Inflammatory macrophage treated with lipopolysaccharide for 1 hour (primary cell): Measurements from ENCODE around the gene SAMD15.
"Not testable (repeated sequence)": the region's sequence is repeated elsewhere in the genome, so short reads cannot be mapped to it uniquely, and the experiment has no call there.

Source experiments
- DNase-seq, 2 donors: peaks; one replicate each; pipeline ENCODE4 v3.0.0-alpha.2; 2020 to 2022

The SAMD15 gene

DNA sequence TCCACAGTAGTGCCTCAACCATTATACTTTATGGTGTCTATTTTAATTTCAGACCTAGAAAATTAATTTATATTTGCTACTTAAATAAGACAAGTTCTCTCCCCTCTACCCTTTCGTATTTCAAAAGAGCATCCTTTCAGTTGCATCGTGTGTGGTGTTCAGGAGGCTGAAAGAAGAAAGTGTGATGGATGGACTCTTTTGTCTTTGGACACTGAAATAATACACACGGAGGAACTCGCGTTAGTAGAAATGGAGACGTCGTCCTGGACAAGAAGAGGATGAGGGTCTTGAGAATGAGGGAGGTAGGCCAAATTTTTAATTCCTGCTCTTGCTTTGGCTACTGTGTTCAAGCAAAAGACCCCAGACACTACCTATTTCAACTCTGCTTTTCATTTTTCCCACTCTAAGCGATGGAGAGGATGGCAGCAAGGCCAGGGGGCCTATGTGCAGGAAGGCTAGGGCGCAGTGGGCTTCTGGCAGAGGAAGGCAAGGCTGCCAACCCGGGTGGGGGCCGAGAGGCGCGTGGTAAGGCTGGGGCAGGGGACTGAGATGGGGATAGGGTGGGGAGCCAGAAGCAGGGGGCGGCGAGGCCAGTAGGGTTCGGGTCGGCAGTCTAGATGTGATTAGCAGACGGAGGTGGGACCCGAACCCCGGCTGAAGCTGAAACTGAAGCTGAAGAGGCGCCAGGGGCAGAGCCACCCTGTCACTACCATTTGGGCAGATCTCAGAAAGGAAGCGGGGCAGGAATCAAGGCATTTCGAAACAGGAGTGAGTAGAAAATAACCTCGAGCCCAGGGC lies 1.0 kb upstream of the SAMD15 start:
- peak in 1 of 2 donors; percentile 29 for DNase-seq

DNA sequence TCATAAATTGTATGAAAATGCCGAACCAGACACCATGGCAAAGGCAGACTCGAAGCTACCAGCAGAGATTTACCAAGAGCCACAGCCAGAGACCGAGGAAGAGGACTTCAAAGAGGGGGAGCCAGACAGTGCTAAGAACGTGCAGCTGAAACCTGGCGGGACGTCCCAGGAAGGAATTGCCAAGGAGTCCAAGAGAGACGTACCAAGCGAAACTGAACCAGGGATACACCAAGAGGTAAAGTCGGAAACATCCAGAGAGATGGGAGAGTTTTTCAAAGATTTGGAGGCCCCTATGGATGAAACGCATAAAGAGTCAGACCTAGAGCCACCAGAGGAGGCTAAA lies 294 bp downstream of the SAMD15 start:
- DNase-seq, result no peak

DNA sequence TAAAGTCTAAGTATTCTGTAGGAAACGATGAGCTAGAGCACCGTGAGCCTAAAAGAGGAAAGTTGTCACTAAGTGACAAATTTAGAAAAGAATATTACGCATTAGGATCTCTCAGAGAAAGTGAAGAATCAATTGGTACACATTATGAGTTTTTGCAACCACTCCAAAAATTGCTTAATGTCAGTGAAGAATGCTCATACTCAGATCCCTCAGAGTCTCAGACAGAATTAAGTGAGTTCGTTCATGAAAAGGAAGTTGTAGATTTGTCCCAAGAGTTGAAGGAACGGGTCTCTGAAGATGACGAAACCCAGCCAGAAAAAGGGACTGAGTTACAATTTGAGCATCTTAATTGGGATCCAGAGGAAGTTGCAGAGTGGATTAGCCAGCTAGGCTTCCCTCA lies 1.5 kb downstream of the SAMD15 start:
- DNase-seq, result peak; percentile 44 to 51

DNA sequence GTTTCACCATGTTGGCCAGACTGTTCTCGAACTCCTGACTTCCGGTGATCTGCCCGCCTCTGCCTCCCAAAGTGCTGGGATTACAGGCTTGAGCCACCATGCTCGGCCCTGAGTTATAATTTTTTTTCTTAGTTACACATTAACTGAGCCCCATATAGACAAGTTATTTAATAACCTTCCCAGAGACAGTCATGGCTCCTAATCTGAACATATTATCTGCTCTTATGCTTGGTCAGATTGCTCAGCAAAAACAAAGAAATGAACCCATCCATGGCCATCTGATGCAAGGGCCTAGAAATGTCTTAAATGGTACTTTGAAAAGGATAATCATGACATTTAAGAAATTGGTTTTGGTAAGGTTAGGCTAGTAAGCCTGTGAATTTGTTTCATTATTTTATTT lies 13.0 kb downstream of the SAMD15 start:
- DNase-seq, result no peak

DNA sequence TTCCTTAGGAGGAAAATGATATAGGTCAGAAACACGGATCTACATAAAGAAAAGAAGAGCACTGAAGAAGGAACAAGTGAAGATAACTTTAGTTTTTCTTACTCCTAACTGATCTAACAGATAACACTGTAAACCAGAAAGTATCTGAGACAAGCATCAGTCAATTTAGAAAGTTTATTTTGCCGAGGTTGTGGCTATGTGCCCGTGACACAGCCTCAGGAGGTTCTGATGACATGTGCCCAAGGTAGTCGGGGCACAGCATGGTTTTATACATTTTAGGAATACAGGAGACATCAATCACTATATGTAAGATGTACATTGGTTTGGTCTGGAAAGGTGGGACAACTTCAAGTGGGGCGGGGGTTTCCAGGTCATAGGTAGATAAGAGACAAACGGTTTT lies 23.0 kb downstream of the SAMD15 start:
- DNase-seq, result no peak

DNA sequence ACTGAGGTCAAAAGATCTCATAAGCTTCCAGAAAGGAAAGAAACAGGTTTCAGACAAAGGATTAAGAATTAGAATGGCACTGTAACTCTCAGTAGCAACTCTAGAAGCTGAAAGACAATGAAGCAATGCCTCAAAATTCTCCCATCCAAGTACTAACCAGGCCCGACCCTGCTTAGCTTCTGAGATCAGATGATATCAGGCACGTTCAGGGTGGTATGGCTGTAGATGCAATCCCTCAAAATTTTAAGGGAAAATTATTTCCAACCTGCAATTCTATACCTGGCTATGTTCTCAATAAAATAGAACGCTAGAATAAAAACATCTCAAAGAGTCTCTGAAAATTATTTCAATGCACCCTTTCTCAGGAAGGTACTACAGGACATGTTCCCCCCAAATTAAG lies 26.6 kb downstream of the SAMD15 start:
- no peak for DNase-seq

DNA sequence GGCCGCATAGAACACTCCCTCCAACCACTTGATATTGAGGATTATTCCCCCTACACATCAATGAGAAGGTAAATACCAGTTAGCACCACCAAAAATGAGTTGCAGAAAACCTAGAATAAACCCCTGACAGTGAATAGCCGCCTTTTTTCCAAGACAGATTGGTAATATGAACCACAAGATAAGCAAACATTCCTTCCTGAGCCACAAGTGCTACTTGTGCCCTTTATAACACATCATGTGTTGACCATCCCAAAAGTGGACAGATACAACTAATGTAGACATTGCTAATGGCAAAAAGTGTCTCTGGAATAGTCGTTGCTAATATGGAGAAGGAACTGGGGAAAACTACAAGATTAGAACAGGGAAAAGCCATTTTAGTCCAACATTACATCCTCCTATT lies 28.9 kb downstream of the SAMD15 start:
- no peak for DNase-seq

DNA sequence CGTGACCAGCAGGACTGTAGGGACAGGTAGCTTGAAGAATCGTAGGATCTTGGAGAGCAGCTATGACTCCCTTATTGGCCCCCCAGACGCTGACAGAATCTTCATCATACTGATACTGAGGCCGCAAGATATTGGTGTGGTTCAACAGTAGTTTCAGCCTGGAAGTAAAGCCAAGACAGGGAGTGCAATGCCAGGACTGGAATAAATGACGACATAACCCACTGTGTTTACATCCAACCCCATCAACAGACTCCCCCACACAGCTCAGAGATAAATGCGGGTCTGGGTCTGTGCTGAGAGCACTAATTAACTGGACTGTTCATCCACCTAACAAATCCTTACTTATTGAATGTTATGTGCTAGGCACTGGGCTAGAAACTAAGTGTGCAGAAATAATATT lies 29.5 kb downstream of the SAMD15 start:
- DNase-seq, result peak in 1 of 2 donors; percentile 4

DNA sequence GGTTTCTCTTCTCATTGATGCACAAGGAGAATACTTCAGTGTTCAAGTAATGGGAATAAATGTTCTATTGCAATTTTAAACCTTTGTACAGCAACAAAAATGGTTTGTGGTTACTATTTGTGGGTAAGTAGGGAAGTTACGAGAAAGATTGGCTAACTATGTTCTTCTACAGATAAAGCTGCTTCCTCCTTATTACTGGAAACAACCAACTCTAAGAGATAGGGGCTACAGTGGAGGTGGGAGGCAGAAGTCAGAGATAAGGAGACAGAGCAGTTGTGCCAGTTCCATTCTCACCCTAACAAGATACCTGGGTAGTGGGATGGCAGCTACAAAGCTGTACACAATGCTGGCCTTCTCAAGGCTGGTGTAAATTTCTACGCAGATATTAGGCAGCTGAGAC lies 30.0 kb downstream of the SAMD15 start:
- peak; percentile 55 to 65 for DNase-seq

DNA sequence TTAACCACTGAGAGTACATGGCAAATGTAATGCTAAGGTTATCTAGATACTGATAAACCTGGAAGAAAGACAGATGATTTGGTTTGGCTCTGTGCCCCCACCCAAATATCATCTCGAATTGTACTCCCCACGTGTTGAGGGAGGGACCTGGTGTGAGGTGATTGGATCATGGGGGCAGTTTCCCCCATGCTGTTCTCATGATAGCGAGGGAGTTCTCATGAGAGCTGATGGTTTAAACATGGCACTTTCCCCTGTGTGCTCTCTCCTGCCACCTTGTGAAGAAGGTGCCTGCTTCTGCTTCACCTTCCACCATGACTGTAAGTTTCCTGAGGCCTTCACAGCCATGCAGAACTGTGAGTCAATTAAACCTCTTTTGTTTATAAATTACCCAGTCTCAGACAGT lies 32.0 kb downstream of the SAMD15 start:
- no peak for DNase-seq

DNA sequence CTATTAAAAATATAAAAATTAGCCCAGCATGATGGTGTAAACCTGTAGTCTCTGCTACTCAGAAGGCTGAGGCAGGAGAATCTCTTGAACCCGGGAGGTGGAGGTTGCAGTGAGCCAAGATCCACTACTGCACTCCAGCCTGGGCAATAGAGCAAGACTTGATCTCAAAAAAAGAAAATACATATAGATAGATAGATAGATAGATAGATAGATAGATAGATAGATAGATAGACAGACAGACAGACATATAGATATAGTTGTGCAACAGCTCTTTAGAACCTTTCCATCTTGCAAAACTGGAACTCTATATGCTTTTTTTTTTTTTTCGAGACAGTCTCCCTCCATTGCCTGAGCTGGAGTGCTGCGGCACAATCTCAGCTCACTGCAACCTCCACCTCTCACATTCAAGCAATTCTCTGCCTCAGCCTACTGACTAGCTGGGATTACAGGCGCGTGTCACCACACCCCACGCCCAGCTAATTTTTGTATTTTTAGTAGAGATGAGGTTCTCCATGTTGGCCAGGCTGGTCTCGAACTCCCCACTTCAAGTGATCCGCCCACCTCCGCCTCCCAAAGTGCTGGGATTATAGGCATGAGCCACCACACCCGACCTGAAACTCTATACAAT lies 38.3 kb downstream of the SAMD15 start:
- DNase-seq, result not testable (repeated sequence)

DNA sequence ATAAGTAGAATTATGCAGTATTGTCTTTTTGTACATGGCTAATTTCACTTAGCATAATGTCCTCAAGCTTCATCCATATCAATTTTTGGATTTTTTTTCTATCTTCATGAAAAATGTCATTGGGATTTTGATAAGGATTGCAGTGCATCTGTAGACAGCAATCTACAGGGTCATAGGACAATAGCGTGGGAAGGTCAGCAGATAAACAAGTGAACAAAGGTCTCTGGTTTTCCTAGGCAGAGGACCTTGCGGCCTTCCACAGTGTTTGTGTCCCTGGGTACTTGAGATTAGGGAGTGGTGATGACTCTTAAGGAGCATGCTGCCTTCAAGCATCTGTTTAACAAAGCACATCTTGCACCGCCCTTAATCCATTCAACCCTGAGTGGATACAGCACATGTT lies 38.9 kb downstream of the SAMD15 start:
- DNase-seq, result not testable (repeated sequence)

DNA sequence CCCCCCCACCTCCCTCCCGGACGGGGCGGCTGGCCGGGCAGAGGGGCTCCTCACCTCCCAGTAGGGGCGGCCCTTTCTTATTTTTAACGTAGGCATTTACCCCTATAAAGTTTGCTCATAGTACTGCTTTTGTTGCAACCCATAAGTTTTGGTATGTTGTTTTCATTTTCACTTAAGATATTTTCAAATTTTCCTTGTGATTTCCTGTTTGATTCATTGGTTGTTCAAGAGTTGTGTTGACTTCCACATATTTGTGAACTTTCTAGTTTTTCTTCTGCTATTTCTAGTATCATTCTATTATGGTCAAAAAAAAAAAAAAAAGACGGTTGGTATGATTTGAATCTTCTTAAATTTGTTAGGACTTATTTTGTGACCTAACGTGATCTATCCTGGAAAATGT lies 39.7 kb downstream of the SAMD15 start:
- peak in 1 of 2 donors; percentile 19 for DNase-seq

DNA sequence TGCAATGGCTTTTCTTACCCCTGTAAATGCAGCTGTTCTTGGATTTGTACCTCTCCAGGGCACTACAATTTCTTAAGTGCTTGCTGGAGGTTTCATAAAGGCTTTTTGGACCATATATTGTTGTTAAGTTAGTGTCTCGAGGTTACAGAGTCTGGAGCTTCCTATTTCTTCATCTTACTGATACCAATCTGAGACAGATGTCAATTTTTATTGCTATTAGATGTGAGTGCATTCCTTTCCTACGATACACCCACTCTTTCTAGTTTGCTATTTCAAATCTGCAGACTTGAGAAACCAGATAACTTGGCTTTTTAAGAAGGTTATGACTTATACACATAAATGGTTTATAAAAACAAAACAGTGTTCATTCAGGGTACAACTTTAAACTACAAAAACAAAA lies 44.0 kb downstream of the SAMD15 start:
- DNase-seq, result no peak

DNA sequence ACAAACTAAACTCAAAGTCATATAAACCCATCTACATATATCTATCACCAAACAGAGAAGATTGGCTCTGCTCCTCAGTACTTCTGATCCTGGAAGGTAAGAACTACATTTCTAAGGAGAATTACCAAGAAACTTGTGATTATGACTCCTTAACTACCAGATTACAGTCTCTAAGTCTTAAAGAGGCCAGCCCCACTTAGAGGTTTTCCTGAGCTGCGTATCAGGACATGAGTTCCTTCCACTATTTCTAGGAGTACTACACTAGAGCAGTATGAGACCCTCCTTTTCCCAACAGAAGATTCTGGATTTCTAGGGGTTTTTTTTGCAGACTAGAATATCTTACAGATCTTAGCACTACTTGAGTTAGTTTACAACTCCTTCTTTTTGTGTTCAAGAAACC lies 46.2 kb downstream of the SAMD15 start, which contains the start of gene NOXRED1:
NOXRED1 (minus strand) TSS at position 101 of the 400 bp plus-strand sequence. CDS start 634 bp downstream, outside the sequence.
- DNase-seq, result no peak

DNA sequence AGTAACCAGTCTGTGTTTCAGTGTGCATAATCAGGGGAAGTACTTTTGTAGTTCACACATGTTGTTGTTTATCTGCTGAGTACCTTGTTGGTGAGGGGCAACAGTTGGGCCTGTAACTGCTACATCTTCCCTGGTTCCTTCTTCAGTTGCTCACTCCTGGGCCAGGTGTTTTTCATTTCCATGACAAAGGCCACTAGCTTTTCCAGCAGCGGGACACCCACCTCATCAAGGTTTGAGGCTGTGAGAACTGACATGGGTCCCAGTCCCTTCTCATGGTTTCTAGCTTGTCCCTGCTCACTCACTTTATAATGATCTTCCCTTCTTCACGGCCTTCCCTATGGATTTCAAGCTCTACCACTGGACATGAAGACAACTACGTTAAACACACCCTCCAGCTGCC lies 47.7 kb downstream of the SAMD15 start:
- no peak for DNase-seq

DNA sequence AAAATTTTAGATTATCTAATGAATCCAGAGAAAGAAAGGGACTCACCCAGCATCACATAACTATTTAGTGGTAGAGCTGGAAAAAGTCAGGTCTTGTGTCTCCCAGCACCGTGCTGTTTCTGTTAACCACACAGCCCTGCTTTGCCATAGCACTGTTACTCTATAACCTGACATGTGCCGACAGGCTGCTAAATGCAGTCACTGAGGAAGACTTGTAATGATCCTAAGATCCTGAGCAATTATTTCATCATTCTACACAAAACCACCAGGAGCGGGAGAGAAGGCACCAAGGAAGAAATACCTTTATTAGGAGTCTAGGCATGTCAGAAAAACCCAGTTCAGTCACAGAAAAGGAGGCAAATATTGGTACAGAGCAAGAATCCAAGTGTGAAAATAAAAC lies 49.2 kb downstream of the SAMD15 start:
- no peak for DNase-seq

DNA sequence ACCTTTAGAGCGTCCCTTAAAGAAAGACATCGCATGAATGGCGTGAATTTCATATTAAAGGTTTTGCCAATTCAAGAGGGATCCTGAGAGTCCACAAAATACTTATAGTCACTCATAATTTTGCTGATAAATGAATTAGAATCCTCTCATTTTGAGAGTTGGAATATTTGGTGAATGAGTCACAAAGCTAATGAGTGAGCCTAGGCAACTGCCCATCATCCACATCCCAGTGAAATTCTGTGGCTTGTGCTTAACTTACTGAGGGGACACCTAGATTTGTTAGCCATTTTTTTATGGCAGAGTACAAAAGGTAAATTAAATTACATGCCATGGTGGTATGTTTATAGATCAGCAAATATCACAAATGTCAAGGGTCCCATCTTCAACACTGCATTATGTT lies 58.9 kb downstream of the SAMD15 start:
- DNase-seq, result no peak

DNA sequence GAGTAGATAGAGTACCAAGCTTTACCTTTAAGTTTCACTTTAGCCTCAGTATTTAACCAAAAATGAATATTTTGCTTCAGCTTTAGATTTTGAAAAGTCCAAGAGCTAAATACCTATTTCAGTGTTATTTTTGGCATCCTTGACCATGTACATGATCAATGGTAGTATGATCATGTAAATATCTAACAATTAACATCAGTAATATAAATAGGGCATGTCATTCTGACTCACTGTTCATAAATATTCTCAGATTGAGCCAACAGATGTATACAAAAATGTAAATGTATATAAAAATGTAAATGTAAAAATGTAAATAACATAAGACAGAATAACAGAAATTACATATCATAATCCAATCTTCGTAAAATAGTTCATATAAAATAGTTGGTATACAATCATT lies 61.4 kb downstream of the SAMD15 start:
- DNase-seq, result no peak

DNA sequence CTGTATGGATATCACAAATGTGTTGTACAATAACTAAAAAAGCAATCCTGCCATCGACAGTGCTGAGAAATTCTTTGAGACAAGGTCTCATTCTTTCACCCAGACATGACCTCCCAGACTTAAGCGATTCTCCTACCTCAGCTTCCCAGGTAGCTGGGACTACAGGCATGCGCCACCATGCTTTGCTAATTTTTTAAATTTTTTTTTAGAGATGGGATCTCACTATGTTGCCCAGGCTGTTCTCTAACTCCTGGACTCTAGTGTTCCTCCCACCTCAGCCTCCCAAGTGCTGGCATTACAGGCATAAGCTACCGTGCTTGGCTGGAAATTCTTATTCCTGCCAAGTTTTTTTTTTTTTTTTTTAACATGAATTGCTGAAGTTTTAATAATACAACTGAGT lies 62.7 kb downstream of the SAMD15 start:
- no peak for DNase-seq
